Transverse colon (tissue), 4 donors: ENCODE results near the gene SLC25A42.

Experiments used
- CTCF ChIP-seq, 5 experiments: fragments of 200-600 bp in 3 of 5; fragments of 450-650 bp in 2 of 5; sonication (generic) in 3 of 5; IDR thresholded peaks; 1 replicate in 2 of 5; 2 replicates in 3 of 5; pipeline ENCODE4 v1.5.1; 2016 to 2017; ENCODE audit warnings: antibody characterized with exemption in 5 of 5, inconsistent platforms in 3 of 5, mild to moderate bottlenecking in 2 of 5, moderate library complexity in 1 of 5
- EP300 ChIP-seq: sonication (generic); formaldehyde crosslinking; IDR thresholded peaks from one replicate; pipeline ENCODE4 v1.6.1; 2017; ENCODE audit warnings: antibody characterized with exemption, low read depth
- POLR2A ChIP-seq: fragments of 450-650 bp; IDR thresholded peaks from one replicate; pipeline ENCODE4 v1.6.1; 2016; ENCODE audit warnings: antibody characterized with exemption, mild to moderate bottlenecking, moderate library complexity
- POLR2AphosphoS5 ChIP-seq, 3 donors: sonication (generic); formaldehyde crosslinking; IDR thresholded peaks; one replicate each; pipeline ENCODE4 v1.6.1; 2016; ENCODE audit warnings: antibody characterized with exemption in 3 of 3

- TF ChIP-seq CTCF (IDR thresholded peaks at IDR 0.05) (no peak), POLR2A (no peak), POLR2AphosphoS5 (IDR thresholded peaks at IDR 0.05) (no peak), EP300 (no peak)
Observed at GRCh38 chr19:19107654-19108053, 43.9 kb downstream of the SLC25A42 start.
